K562 (cell line): Measurements from ENCODE around the gene SGPL1. TPM values are rescaled to one million over a fixed set of nuclear protein-coding genes. Genes with fewer than 3 reads are reported as not detected.
A peak's percentile ranks its signal among the peaks of the same experiment; 100 is the strongest.

Experiments
- ATAC-seq: fragments of 200-7000 bp; cut with Tn5 transposase; 3 replicates; pipeline ENCODE4 v1.9.1; 2020; ENCODE audit warnings: moderate library complexity
- BruUV-seq: library from RNA; stranded (reverse); fragments of 400-500 nt; replicated peaks from 2 replicates; lab custom pipeline; 2021; lab: Mats Ljungman, UMichigan
- CTCF ChIA-PET: fragments of 300-600 bp; formaldehyde crosslinking; extraction: SDS; loops from one replicate; lab custom pipeline; 2021; ENCODE audit warnings: low intra/inter-chr PET ratio; lab: Yijun Ruan, JAX
- POLR2A ChIA-PET: fragments of 300-600, 350-650 bp; sonication (Branson Sonifier 250); formaldehyde crosslinking; extraction: SDS; loops from one replicate; lab custom pipeline; 2021; ENCODE audit warnings: antibody characterized with exemption, inconsistent platforms; lab: Yijun Ruan, JAX
- DNase-seq, 4 experiments: peaks; one replicate each; pipeline versions ENCODE4 v3.0.0 to v3.0.0-alpha.2; 2011 to 2018; ENCODE audit warnings: low spot score in 3 of 4, mixed read lengths in 3 of 4; ENCODE audit errors: extremely low read depth in 1 of 4
- FAIRE-seq: peaks from 2 replicates; lab custom pipeline; 2011; peaks lifted over from hg19 to GRCh38; lab: Jason Lieb, UNC
- H2AFZ ChIP-seq: 2 replicates; pipeline ENCODE4 v1.6.0; 2011; ENCODE audit warnings: low read depth, low read length, control low read depth, inconsistent platforms
- H3K27ac ChIP-seq: fragments of 200-600 bp; 3 replicates; pipeline ENCODE4 v1.8.0; 2011; ENCODE audit warnings: low read depth, mild to moderate bottlenecking, control low read depth, inconsistent platforms, low read length, moderate library complexity, mixed read lengths; ENCODE audit errors: extremely low read depth
- H3K27me3 ChIP-seq, 2 experiments: fragments of 300-600 bp in 1 of 2; 2 replicates in 1 of 2; 3 replicates in 1 of 2; pipeline versions ENCODE4 v1.6.0 to v1.8.0; 2011; ENCODE audit warnings: inconsistent platforms in 2 of 2, low read length in 2 of 2, mild to moderate bottlenecking in 1 of 2, mixed read lengths in 1 of 2, moderate library complexity in 1 of 2; ENCODE audit not compliant: control insufficient read depth in 2 of 2, insufficient read depth in 2 of 2
- H3K36me3 ChIP-seq: fragments of 300-600 bp; 3 replicates; pipeline ENCODE4 v1.8.0; 2011; ENCODE audit warnings: mild to moderate bottlenecking, low read length, inconsistent platforms; ENCODE audit not compliant: control insufficient read depth, insufficient read depth
- H3K4me1 ChIP-seq, 2 experiments: fragments of 200-600 bp in 1 of 2; replicated peaks in 1 of 2; 2 replicates in 1 of 2; 3 replicates in 1 of 2; pipeline versions ENCODE4 v1.5.1 to v1.8.0; 2011; ENCODE audit warnings: inconsistent platforms in 2 of 2, low read length in 2 of 2, mild to moderate bottlenecking in 1 of 2, mixed read lengths in 1 of 2, moderate library complexity in 1 of 2; ENCODE audit not compliant: control insufficient read depth in 2 of 2, insufficient read depth in 2 of 2
- H3K4me2 ChIP-seq: 2 replicates; pipeline ENCODE4 v1.6.1; 2011; ENCODE audit warnings: low read length, control low read depth, inconsistent platforms, mixed read lengths; ENCODE audit not compliant: insufficient read depth
- H3K4me3 ChIP-seq: fragments of 200-600 bp; sonication (generic), shearing (Covaris generic); 2 replicates; pipeline ENCODE4 v1.5.1; 2016; ENCODE audit warnings: control low read depth, inconsistent platforms
- H3K79me2 ChIP-seq: fragments of 200-600 bp; 3 replicates; pipeline ENCODE4 v1.8.0; 2011; ENCODE audit warnings: low read length, inconsistent platforms; ENCODE audit not compliant: control insufficient read depth, insufficient read depth
- H3K9ac ChIP-seq, 2 experiments: 2 replicates each; pipeline versions ENCODE4 v1.6.0 to v1.6.1; 2011; ENCODE audit warnings: low read depth in 2 of 2, low read length in 2 of 2, control low read depth in 1 of 2, inconsistent platforms in 1 of 2, mild to moderate bottlenecking in 1 of 2, mixed read lengths in 1 of 2; ENCODE audit not compliant: insufficient read depth in 1 of 2
- H3K9me1 ChIP-seq: one replicate; pipeline ENCODE4 v1.6.0; 2011; ENCODE audit warnings: inconsistent platforms, mild to moderate bottlenecking, low read length, moderate library complexity; ENCODE audit not compliant: control insufficient read depth, insufficient read depth
- H3K9me3 ChIP-seq: replicated peaks from 2 replicates; pipeline ENCODE4 v1.5.1; 2011; ENCODE audit warnings: low read depth, low read length, inconsistent platforms; ENCODE audit not compliant: control insufficient read depth, insufficient read depth
- H4K20me1 ChIP-seq: replicated peaks from 2 replicates; pipeline ENCODE4 v1.6.1; 2011; ENCODE audit warnings: low read length, inconsistent platforms, mixed read lengths; ENCODE audit not compliant: control insufficient read depth, insufficient read depth
- BACH1 ChIP-seq: fragments of 200-800 bp; sonication (Bioruptor generic); IDR thresholded peaks from 2 replicates; pipeline ENCODE4 v1.6.1; 2016; ENCODE audit warnings: missing genetic modification characterization, missing compliant biosample characterization
- BDP1 ChIP-seq: IDR thresholded peaks from 3 replicates; pipeline ENCODE4 v1.6.1; 2011; ENCODE audit not compliant: insufficient read length, insufficient read depth
- DMBX1 ChIP-seq: fragments of 250-450 bp; sonication (Bioruptor Pico); IDR thresholded peaks from 2 replicates; pipeline ENCODE4 v1.8.0; 2022; ENCODE audit warnings: inconsistent platforms, mild to moderate bottlenecking, moderate library complexity, borderline replicate concordance
- E2F1 ChIP-seq: sonication (generic); formaldehyde crosslinking; IDR thresholded peaks from 2 replicates; pipeline ENCODE4 v1.8.1; 2023; ENCODE audit warnings: mild to moderate bottlenecking, missing genetic modification reagents, moderate library complexity
- GABPB1 ChIP-seq: sonication (generic); formaldehyde crosslinking; IDR thresholded peaks from 2 replicates; pipeline ENCODE4 v1.8.0; 2022; ENCODE audit warnings: mild to moderate bottlenecking, missing genetic modification reagents
- GTF2F1 ChIP-seq: IDR thresholded peaks from 2 replicates; pipeline ENCODE4 v1.6.1; 2011; ENCODE audit warnings: low read depth, low read length, improper control_type of control experiment
- KDM2B ChIP-seq: fragments of 250-450 bp; sonication (Bioruptor Pico); IDR thresholded peaks from 2 replicates; pipeline ENCODE4 v1.8.0; 2021; ENCODE audit warnings: mild to moderate bottlenecking, moderate library complexity
- KLF1 ChIP-seq: fragments of 450-650 bp; IDR thresholded peaks from 2 replicates; pipeline ENCODE4 v1.6.1; 2016; ENCODE audit warnings: missing genetic modification characterization, missing compliant biosample characterization
- LARP7 ChIP-seq: fragments of 450-650 bp; IDR thresholded peaks from 2 replicates; pipeline ENCODE4 v1.6.1; 2016
- SMARCE1 ChIP-seq: fragments of 450-650 bp; IDR thresholded peaks from 2 replicates; pipeline ENCODE4 v1.7.1; 2016; ENCODE audit warnings: mild to moderate bottlenecking
- SPI1 ChIP-seq: IDR thresholded peaks from 2 replicates; pipeline ENCODE4 v1.6.1; 2011; ENCODE audit warnings: low read depth, low read length, control low read depth, borderline replicate concordance
- SRF ChIP-seq, 2 experiments: fragments of 250-450, 450-650 bp in 1 of 2; sonication (Bioruptor Pico) in 1 of 2; sonication (generic) in 1 of 2; formaldehyde crosslinking; IDR thresholded peaks; 2 replicates each; pipeline versions ENCODE4 v1.5.0 to v1.5.1; 2020 to 2022; ENCODE audit warnings: mild to moderate bottlenecking in 1 of 2, missing genetic modification reagents in 1 of 2
- TCF3 ChIP-seq: sonication (generic); formaldehyde crosslinking; IDR thresholded peaks from 2 replicates; pipeline ENCODE4 v1.4.0; 2020; ENCODE audit warnings: mild to moderate bottlenecking, missing genetic modification reagents
- TOE1 ChIP-seq, 2 experiments: fragments of 450-650 bp in 1 of 2; sonication (generic) in 1 of 2; formaldehyde crosslinking in 1 of 2; IDR thresholded peaks; 2 replicates each; pipeline versions ENCODE4 v1.7.1 to v1.8.0; 2016 to 2022; ENCODE audit warnings: borderline replicate concordance in 2 of 2, mild to moderate bottlenecking in 2 of 2, antibody characterized with exemption in 1 of 2, inconsistent platforms in 1 of 2, low read depth in 1 of 2, missing genetic modification reagents in 1 of 2, moderate library complexity in 1 of 2
- ZNF184 ChIP-seq: sonication (generic); formaldehyde crosslinking; IDR thresholded peaks from 2 replicates; pipeline ENCODE4 v1.5.0; 2020; ENCODE audit warnings: missing genetic modification reagents
- ZNF280B ChIP-seq: fragments of 250-450 bp; sonication (Bioruptor Pico); IDR thresholded peaks from 2 replicates; pipeline ENCODE4 v1.5.1; 2021; ENCODE audit warnings: mild to moderate bottlenecking
- ZNF584 ChIP-seq: fragments of 200-800 bp; sonication (Bioruptor generic); IDR thresholded peaks from 2 replicates; pipeline ENCODE4 v1.6.1; 2016; ENCODE audit warnings: low read depth, mild to moderate bottlenecking, missing genetic modification characterization, missing compliant biosample characterization
- ZNF695 ChIP-seq: fragments of 450-650 bp; formaldehyde crosslinking; IDR thresholded peaks from 2 replicates; pipeline ENCODE4 v1.4.0; 2020; ENCODE audit warnings: mild to moderate bottlenecking, moderate library complexity
- ZNF696 ChIP-seq: fragments of 250-450 bp; sonication (Bioruptor Pico); conservative IDR thresholded peaks from 2 replicates; pipeline ENCODE4 v1.4.0; 2020; ENCODE audit warnings: mild to moderate bottlenecking, moderate library complexity
- WGBS: fragments of 100-300 bp; shearing (Covaris generic); methylation state at CpG from one replicate; pipeline ENCODE4 v1.1.6; 2016; ENCODE audit warnings: low coverage, mixed read lengths; ENCODE audit not compliant: insufficient coverage; ENCODE audit errors: missing lambda C conversion rate; 5-methylcytosine and 5-hydroxymethylcytosine counted together
- in situ Hi-C: fragments of 300-500 bp; cut with MboI; formaldehyde crosslinking; loops from 4 replicates; pipeline ENCODE4 v1.15.0; 2018; ENCODE audit warnings: inconsistent platforms, mixed read lengths
- intact Hi-C: fragments of 100-400 bp; cut with micrococcal nuclease; formaldehyde crosslinking; loops from 2 replicates; pipeline ENCODE4 v1.14.2; 2022
- polyA plus RNA-seq, 8 experiments: library from polyadenylated mRNA; depleted of rRNA in 4 of 8; stranded (reverse) in 5 of 8; unstranded in 3 of 8; fragments of >200 nt; fragmentation: Nextera tagmentation in 2 of 8; fragmentation: Illumina TruSeq in 1 of 8; extraction: Ambion mirVana in 2 of 8; extraction: Trizol in 1 of 8; gene quantifications; 2 replicates each; pipeline versions ENCODE4 v1.2.1 to v1.2.3, GENCODE V29; 2011 to 2014; ENCODE audit warnings: inconsistent platforms in 1 of 8, missing spikeins in 1 of 8
- total RNA-seq, 7 experiments: library from RNA; depleted of rRNA in 6 of 7; stranded (reverse); fragments of >200 nt in 6 of 7; fragmentation: Illumina TruSeq in 2 of 7; extraction: Trizol in 2 of 7; gene quantifications; 2 replicates each; pipeline versions ENCODE4 v1.2.1 to v1.2.3, GENCODE V29; 2011 to 2021; ENCODE audit warnings: low replicate concordance in 1 of 7

The SGPL1 gene
- total and polyA plus RNA-seq, 9 of the 15 experiments (the other 6 are each of a cell fraction or from before 2014, with no cell fraction given): 6.0 to 18.0 (median 8.7) TPM

GRCh38 chr10:70780772-70781171, 35.0 kb upstream of the SGPL1 start:
- intact Hi-C loops (no loop called here), in situ Hi-C loops (no loop called here)
- H3K9me3 ChIP-seq: no peaks in the 10 kb centered on the region
- ChIA-PET POLR2A (no interaction called here), CTCF (interaction anchor here (0.5 kb wide), 1 partner anchor 237 kb away, joined by 4 read pairs; no protein-coding TSS in a partner anchor)
- no peak overlapping the region for H2AFZ ChIP-seq
- no peak overlapping the region for H3K27ac ChIP-seq
- no peaks in the 10 kb centered on the region for H3K36me3 ChIP-seq
- no peak for ATAC-seq
- no peaks in the 10 kb centered on the region for H3K79me2 ChIP-seq
- H3K9me1 ChIP-seq: no peaks in the 10 kb centered on the region
- 32% methylated on average over 4 of the region's 4 CpGs for WGBS
- H3K27me3 ChIP-seq: peaks cover 6 to 7% of the 10 kb centered on the region in 2 experiments; a peak in 4 of 5 replicates
- H3K9ac ChIP-seq: no peak overlapping the region
- H4K20me1 ChIP-seq: no peaks in the 10 kb centered on the region
- FAIRE-seq: peak; percentile 52
- H3K4me2 ChIP-seq: no peak overlapping the region
- DNase-seq: no peak
- H3K4me1 ChIP-seq: peaks cover 11 to 14% of the 10 kb centered on the region in 2 experiments; a peak in 4 of 5 replicates
- no peak overlapping the region for H3K4me3 ChIP-seq
- no TSS peak for BruUV-seq
- TF ChIP-seq ZNF280B (no peak), TCF3 (CRISPR knock-in tag) (no peak), LARP7 (no peak), GTF2F1 (no peak), BDP1 (no peak), DMBX1 (CRISPR knock-in tag) (no peak), KDM2B (CRISPR knock-in tag) (no peak), TOE1 (IDR thresholded peaks at IDR 0.05; ENCODE audit: borderline replicate concordance) (no peak), TOE1 (CRISPR knock-in tag; IDR thresholded peaks at IDR 0.05; ENCODE audit: borderline replicate concordance, low read depth) (no peak), GABPB1 (CRISPR knock-in tag) (no peak), SRF (CRISPR knock-in tag; IDR thresholded peaks at IDR 0.05) (no peak), SPI1 (no peak), ZNF184 (CRISPR knock-in tag) (no peak), ZNF695 (no peak), E2F1 (CRISPR knock-in tag) (no peak), ZNF584 (CRISPR knock-in tag) (no peak), SMARCE1 (no peak), KLF1 (tag) (no peak), BACH1 (tag) (no peak), ZNF696 (no peak)
